Mesenchymal stem cell (in vitro differentiated cells and primary cell): ENCODE data around the gene GABBR2.
A peak's percentile ranks its signal among the peaks of the same experiment; 100 is the strongest.

ENCODE experiments used
- DNase-seq: peaks from one replicate; pipeline ENCODE4 v3.0.0-alpha.2; 2013
- H2AFZ ChIP-seq: one replicate; pipeline ENCODE4 v1.6.1; 2013; ENCODE audit warnings: low read depth, mild to moderate bottlenecking, control low read depth, inconsistent platforms, low read length, moderate library complexity
- H2AK5ac ChIP-seq: 2 replicates; pipeline ENCODE4 v1.6.1; 2013; ENCODE audit warnings: low read length, moderate library complexity, mild to moderate bottlenecking, inconsistent platforms; ENCODE audit not compliant: severe bottlenecking
- H2BK120ac ChIP-seq: one replicate; pipeline ENCODE4 v1.6.1; 2013; ENCODE audit warnings: low read depth, mild to moderate bottlenecking, inconsistent platforms, low read length, moderate library complexity
- H2BK12ac ChIP-seq, 2 experiments: one replicate each; pipeline ENCODE4 v1.6.1; 2013; ENCODE audit warnings: inconsistent platforms in 2 of 2, low read length in 2 of 2, mild to moderate bottlenecking in 2 of 2, moderate library complexity in 2 of 2, control low read depth in 1 of 2
- H2BK15ac ChIP-seq: one replicate; pipeline ENCODE4 v1.6.1; 2013; ENCODE audit warnings: mild to moderate bottlenecking, low read depth, inconsistent platforms; ENCODE audit not compliant: poor library complexity, severe bottlenecking
- H2BK5ac ChIP-seq: 2 replicates; pipeline ENCODE4 v1.6.1; 2013; ENCODE audit warnings: low read depth, mild to moderate bottlenecking, low read length, control low read depth, inconsistent platforms; ENCODE audit not compliant: poor library complexity, severe bottlenecking
- H3K14ac ChIP-seq, 2 experiments: one replicate each; pipeline ENCODE4 v1.6.1; 2013; ENCODE audit warnings: inconsistent platforms in 2 of 2, low read length in 2 of 2, control low read depth in 1 of 2, mild to moderate bottlenecking in 1 of 2, moderate library complexity in 1 of 2
- H3K18ac ChIP-seq, 2 experiments: one replicate each; pipeline ENCODE4 v1.6.1; 2013; ENCODE audit warnings: inconsistent platforms in 2 of 2, low read length in 2 of 2, control low read depth in 1 of 2, low read depth in 1 of 2, mild to moderate bottlenecking in 1 of 2
- H3K23ac ChIP-seq, 2 experiments: one replicate each; pipeline ENCODE4 v1.6.1; 2013; ENCODE audit warnings: inconsistent platforms in 2 of 2, low read length in 2 of 2, mild to moderate bottlenecking in 2 of 2, moderate library complexity in 2 of 2, control low read depth in 1 of 2
- H3K27ac ChIP-seq: 2 replicates; pipeline ENCODE4 v1.5.1; 2013; ENCODE audit warnings: mild to moderate bottlenecking, moderate library complexity, low read length, control low read depth, inconsistent platforms; ENCODE audit not compliant: poor library complexity, severe bottlenecking
- H3K27me3 ChIP-seq, 2 experiments: 2 replicates each; pipeline versions ENCODE4 v1.6.1 to v1.7.0; 2013; ENCODE audit warnings: low read length in 2 of 2, mild to moderate bottlenecking in 2 of 2, moderate library complexity in 2 of 2, control low read depth in 1 of 2, inconsistent platforms in 1 of 2; ENCODE audit not compliant: control insufficient read depth in 1 of 2, insufficient read depth in 1 of 2
- H3K36me3 ChIP-seq, 2 experiments: 2 replicates each; pipeline versions ENCODE4 v1.6.1 to v1.7.0; 2013; ENCODE audit warnings: low read length in 2 of 2, control low read depth in 1 of 2, inconsistent platforms in 1 of 2, low read depth in 1 of 2, mild to moderate bottlenecking in 1 of 2; ENCODE audit not compliant: insufficient read depth in 2 of 2, control insufficient read depth in 1 of 2
- H3K4ac ChIP-seq, 2 experiments: one replicate each; pipeline ENCODE4 v1.6.1; 2013; ENCODE audit warnings: inconsistent platforms in 2 of 2, low read length in 2 of 2, mild to moderate bottlenecking in 2 of 2, moderate library complexity in 2 of 2, control low read depth in 1 of 2, low read depth in 1 of 2
- H3K4me1 ChIP-seq: 2 replicates; pipeline ENCODE4 v1.6.1; 2013; ENCODE audit warnings: low read depth, low read length, control low read depth; ENCODE audit not compliant: control insufficient read depth, insufficient read depth
- H3K4me2 ChIP-seq: 2 replicates; pipeline ENCODE4 v1.6.1; 2013; ENCODE audit warnings: low read length, mild to moderate bottlenecking, inconsistent platforms; ENCODE audit not compliant: poor library complexity, severe bottlenecking
- H3K4me3 ChIP-seq, 2 experiments: 2 replicates each; pipeline versions ENCODE4 v1.5.1 to v1.7.0; 2013; ENCODE audit warnings: low read length in 2 of 2, mild to moderate bottlenecking in 2 of 2, control low read depth in 1 of 2, low read depth in 1 of 2; ENCODE audit not compliant: insufficient read depth in 1 of 2
- H3K79me1 ChIP-seq: replicated peaks from 2 replicates; pipeline ENCODE4 v1.6.1; 2013; ENCODE audit warnings: mild to moderate bottlenecking, control low read depth, low read length, inconsistent platforms; ENCODE audit not compliant: poor library complexity, severe bottlenecking
- H3K9ac ChIP-seq: 2 replicates; pipeline ENCODE4 v1.7.0; 2013; ENCODE audit warnings: mild to moderate bottlenecking, low read length, moderate library complexity
- H3K9me3 ChIP-seq: 2 replicates; pipeline ENCODE4 v1.7.0; 2013; ENCODE audit warnings: mild to moderate bottlenecking, low read length; ENCODE audit not compliant: control insufficient read depth
- H4K8ac ChIP-seq: one replicate; pipeline ENCODE4 v1.6.1; 2013; ENCODE audit warnings: inconsistent platforms, mild to moderate bottlenecking, low read length, moderate library complexity
- H4K91ac ChIP-seq: one replicate; pipeline ENCODE4 v1.6.1; 2013; ENCODE audit warnings: mild to moderate bottlenecking, low read length, inconsistent platforms
- WGBS: methylation state at CpG from one replicate; pipeline ENCODE4 v1.1.7; 2013; ENCODE audit warnings: mixed read lengths; 5-methylcytosine and 5-hydroxymethylcytosine counted together

Gene GABBR2

DNA sequence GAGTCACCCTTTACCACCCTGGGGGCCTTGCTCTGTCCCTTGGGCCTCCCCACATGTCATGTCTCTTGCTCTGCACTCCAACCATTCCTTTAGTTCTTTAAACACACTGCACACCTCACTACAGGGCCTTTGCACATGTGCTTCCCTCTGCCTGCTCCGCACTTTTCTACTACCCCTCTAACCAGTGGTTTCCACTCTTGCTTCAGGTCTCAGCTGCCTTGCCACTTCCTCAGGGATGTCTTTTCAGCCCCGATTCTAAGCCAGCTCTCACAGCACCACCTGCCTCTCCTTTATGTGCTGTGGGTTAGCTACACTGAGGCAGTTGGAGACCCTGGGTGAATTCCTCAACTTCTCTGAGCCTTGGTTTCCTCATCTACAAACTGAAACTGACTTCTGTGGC, 34.6 kb upstream of the GABBR2 start:
- Histone ChIP-seq H2BK15ac (no peak overlapping the region), H3K4me1 (peaks cover 4% of the 10 kb centered on the region), H3K9me3 (peaks cover 4% of the 10 kb centered on the region), H3K4ac (no peak overlapping the region), H2BK120ac (no peak overlapping the region), H2BK5ac (no peak overlapping the region), H2BK12ac (no peak overlapping the region), H4K8ac (no peak overlapping the region), H3K23ac (no peak overlapping the region), H2AFZ (no peak overlapping the region), H4K91ac (no peak overlapping the region), H3K4me3 (no peak overlapping the region), H3K79me1 (peaks cover 4% of the 10 kb centered on the region), H3K18ac (no peak overlapping the region), H3K9ac (no peak overlapping the region), H3K27ac (no peak overlapping the region), H2AK5ac (no peak overlapping the region), H3K14ac (no peak overlapping the region), H3K27me3 (no peaks in the 10 kb centered on the region), H3K4me2 (no peak overlapping the region), H3K36me3 (peaks cover 41 to 43% of the 10 kb centered on the region in 2 experiments)
- 96% methylated on average over 2 of the region's 2 CpGs for WGBS
- DNase-seq, result no peak

DNA sequence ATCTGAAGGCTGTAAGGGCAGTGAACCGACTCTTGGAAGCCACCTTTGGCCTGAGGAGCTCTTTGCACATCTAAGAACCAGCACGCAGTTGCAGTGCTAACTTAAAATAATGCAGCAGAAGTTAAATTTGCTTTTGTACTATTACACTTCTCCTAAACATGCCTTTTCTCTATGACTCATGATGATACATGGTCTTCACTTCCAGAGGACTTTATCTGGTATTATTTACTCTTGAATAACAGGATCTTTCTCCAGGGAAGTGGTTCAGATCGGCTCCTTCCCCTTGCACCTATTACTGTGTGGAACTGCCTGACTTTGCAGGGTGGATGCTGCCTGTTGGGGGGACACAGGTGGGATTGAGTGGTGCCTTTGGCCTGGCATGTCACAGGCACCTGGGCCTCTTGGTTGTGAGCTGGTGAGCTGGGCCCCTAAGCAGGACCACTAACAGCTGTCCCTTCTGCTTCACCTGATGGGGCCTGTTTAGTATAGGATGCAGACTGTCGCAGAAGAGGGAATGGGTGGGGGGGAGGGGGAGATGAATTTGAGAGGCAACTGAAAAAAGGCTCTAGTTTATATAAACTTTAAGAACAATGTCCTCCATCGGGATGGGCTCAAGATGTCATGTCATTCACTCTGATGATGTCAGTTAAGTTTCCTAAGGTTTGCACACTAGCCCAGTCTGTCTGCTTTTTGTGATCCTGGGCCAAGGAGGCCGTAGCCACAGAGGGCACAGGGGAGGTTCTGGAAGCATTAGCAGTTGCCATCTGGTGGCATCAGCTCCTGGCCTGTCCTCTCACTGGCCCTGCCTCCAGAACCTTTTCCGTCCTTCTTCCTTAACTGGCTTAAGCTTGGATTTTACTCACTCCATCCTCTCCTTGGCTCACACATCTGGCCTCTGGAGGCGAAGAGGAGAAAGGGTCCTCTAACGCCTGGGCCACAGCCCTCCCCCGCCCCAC, 33.9 kb upstream of the GABBR2 start:
- H3K14ac ChIP-seq, result peak overlapping the region in 1 of 2 experiments; percentile 83
- peaks cover 4% of the 10 kb centered on the region for H3K4me1 ChIP-seq
- no peak overlapping the region for H3K4me2 ChIP-seq
- no peak overlapping the region for H2AK5ac ChIP-seq
- H3K9ac ChIP-seq, result no peak overlapping the region
- H2BK12ac ChIP-seq, result no peak overlapping the region
- peaks cover 4% of the 10 kb centered on the region for H3K9me3 ChIP-seq
- no peak overlapping the region for H3K18ac ChIP-seq
- no peak overlapping the region for H3K4me3 ChIP-seq
- no peak overlapping the region for H2BK15ac ChIP-seq
- no peak overlapping the region for H2BK120ac ChIP-seq
- H4K91ac ChIP-seq, result no peak overlapping the region
- 87% methylated on average over 10 of the region's 10 CpGs for WGBS
- H3K36me3 ChIP-seq, result peaks cover 34 to 37% of the 10 kb centered on the region in 2 experiments
- no peak overlapping the region for H3K27ac ChIP-seq
- no peak overlapping the region for H2AFZ ChIP-seq
- peak; percentile 14 for DNase-seq
- H2BK5ac ChIP-seq, result no peak overlapping the region
- no peak overlapping the region for H4K8ac ChIP-seq
- H3K4ac ChIP-seq, result no peak overlapping the region
- peak overlapping the region in 1 of 2 experiments; percentile 64 for H3K23ac ChIP-seq
- no peaks in the 10 kb centered on the region for H3K27me3 ChIP-seq
- H3K79me1 ChIP-seq, result no peaks in the 10 kb centered on the region

DNA sequence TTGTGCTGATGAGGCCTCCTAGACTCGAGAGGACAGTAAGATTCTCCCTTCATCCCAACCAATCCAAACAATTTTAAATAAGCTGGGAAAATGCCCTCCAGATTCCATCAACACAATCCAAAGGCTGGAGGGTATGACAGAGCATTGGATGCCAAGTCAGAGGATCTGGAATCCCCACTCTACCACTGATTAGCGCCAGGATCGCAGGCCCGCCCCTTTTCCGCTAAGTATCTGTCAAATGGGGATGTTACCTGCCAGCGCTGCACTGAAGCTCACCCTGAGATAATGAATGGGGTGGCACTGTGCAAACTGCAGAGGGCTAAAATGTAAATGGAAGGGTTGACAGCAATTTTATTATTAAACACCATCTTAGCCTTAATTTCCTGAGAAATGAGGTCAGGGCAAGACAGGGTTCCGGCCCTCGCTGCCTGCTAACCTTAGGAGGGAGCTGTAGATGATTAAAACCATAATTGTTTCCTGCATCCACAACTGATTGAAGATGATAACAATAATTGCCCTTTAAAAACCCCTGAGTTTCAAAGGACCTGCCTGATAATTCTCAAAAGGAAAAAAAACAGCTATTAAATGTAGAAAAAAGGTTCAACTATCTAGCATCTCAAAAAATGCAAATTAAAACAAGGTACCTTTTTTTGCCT, 31.6 kb upstream of the GABBR2 start:
- 96% methylated on average over 3 of the region's 8 CpGs for WGBS
- H2BK12ac ChIP-seq, result no peak overlapping the region
- no peak overlapping the region for H2BK5ac ChIP-seq

GRCh38 chr9:98738741-98739140, 30.0 kb upstream of the GABBR2 start:
- no peaks in the 10 kb centered on the region for H3K79me1 ChIP-seq
- peaks cover 4% of the 10 kb centered on the region for H3K9me3 ChIP-seq
- H3K27me3 ChIP-seq, result no peaks in the 10 kb centered on the region
- H3K4ac ChIP-seq, result no peak overlapping the region
- no peak overlapping the region for H2BK12ac ChIP-seq
- no peak for DNase-seq
- H3K9ac ChIP-seq, result no peak overlapping the region
- no peak overlapping the region for H3K4me3 ChIP-seq
- H3K36me3 ChIP-seq, result peaks cover 23 to 30% of the 10 kb centered on the region in 2 experiments
- H2BK120ac ChIP-seq, result no peak overlapping the region
- WGBS, result 95% methylated on average over 3 of the region's 3 CpGs
- H3K27ac ChIP-seq, result no peak overlapping the region
- no peak overlapping the region for H2BK15ac ChIP-seq
- H2AFZ ChIP-seq, result no peak overlapping the region
- no peak overlapping the region for H3K14ac ChIP-seq
- H3K18ac ChIP-seq, result no peak overlapping the region
- H3K23ac ChIP-seq, result no peak overlapping the region
- H4K91ac ChIP-seq, result no peak overlapping the region
- no peak overlapping the region for H4K8ac ChIP-seq
- no peak overlapping the region for H3K4me2 ChIP-seq
- no peak overlapping the region for H2BK5ac ChIP-seq
- H3K4me1 ChIP-seq, result peaks cover 14% of the 10 kb centered on the region
- no peak overlapping the region for H2AK5ac ChIP-seq

More for the DNA sequence above, 31.6 kb upstream of the GABBR2 start:
- Histone ChIP-seq H4K91ac (no peak overlapping the region), H3K4me2 (no peak overlapping the region), H3K18ac (no peak overlapping the region), H3K27me3 (no peaks in the 10 kb centered on the region), H2BK15ac (no peak overlapping the region), H3K14ac (no peak overlapping the region), H3K4ac (no peak overlapping the region), H3K4me1 (peaks cover 14% of the 10 kb centered on the region), H2BK120ac (no peak overlapping the region), H3K23ac (no peak overlapping the region), H3K79me1 (no peaks in the 10 kb centered on the region), H3K36me3 (peaks cover 26 to 28% of the 10 kb centered on the region in 2 experiments), H2AFZ (no peak overlapping the region), H2AK5ac (no peak overlapping the region), H3K9ac (no peak overlapping the region), H3K27ac (no peak overlapping the region), H4K8ac (no peak overlapping the region), H3K4me3 (no peak overlapping the region), H3K9me3 (peaks cover 4% of the 10 kb centered on the region)
- no peak for DNase-seq
